Nephron (organoid): Measurements from ENCODE around the gene OR5B12.
"Not testable (repeated sequence)": the region's sequence is repeated elsewhere in the genome, so short reads cannot be mapped to it uniquely, and the experiment has no call there.

Experiments
- H3K27ac Mint-ChIP-seq, 3 experiments: 2 replicates each; pipeline ENCODE4 v1.8.0; 2020; ENCODE audit warnings: mixed read lengths in 3 of 3, mild to moderate bottlenecking in 2 of 3, moderate library complexity in 1 of 3
- H3K27me3 Mint-ChIP-seq: 2 replicates; pipeline ENCODE4 v1.8.0; 2021; ENCODE audit warnings: low read depth, mild to moderate bottlenecking, moderate library complexity, mixed read lengths
- H3K36me3 Mint-ChIP-seq: 2 replicates; pipeline ENCODE4 v1.8.0; 2020; ENCODE audit warnings: low read depth, mixed read lengths
- H3K4me1 Mint-ChIP-seq: 2 replicates; pipeline ENCODE4 v1.8.0; 2020; ENCODE audit warnings: mixed read lengths
- H3K4me3 Mint-ChIP-seq, 3 experiments: 2 replicates each; pipeline ENCODE4 v1.8.0; 2020; ENCODE audit warnings: mild to moderate bottlenecking in 3 of 3, mixed read lengths in 3 of 3, moderate library complexity in 2 of 3
- H3K9me3 Mint-ChIP-seq: 2 replicates; pipeline ENCODE4 v1.8.0; 2020; ENCODE audit warnings: mixed read lengths
- CTCF ChIP-seq, 3 experiments: fragments of 200-600 bp; sonication (generic); IDR thresholded peaks; one replicate each; pipeline ENCODE4 v1.5.0; 2021; ENCODE audit warnings: antibody characterized with exemption in 3 of 3; ENCODE audit not compliant: unreplicated experiment in 3 of 3

The OR5B12 gene

DNA sequence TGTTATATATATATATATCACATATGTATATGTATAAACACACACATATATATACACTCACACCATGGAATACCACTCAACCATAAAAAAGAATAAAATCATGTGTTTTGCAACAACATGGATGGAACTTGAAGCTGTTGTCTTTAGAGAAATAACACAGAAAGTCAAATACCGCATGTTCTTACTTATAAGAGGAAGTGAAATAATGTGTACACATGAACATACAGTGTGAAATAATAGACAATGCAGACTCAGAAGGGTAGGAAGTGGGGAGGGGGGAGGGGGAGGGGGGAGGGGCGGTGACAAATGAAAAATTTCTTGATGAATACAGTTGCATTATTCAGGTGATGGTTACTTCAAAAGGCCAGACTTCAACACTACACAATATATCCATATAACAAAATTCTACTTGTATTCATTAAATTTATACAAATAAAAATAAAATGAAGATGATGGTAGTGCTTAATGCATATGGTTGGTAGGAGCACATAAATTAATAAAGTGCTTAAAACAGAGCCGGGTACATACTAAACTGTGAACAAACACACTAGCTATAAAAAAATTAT lies 8.3 kb downstream of the OR5B12 start:
- Mint-ChIP-seq H3K27ac (no peak overlapping the region), H3K9me3 (no peaks in the 10 kb centered on the region), H3K4me3 (no peak overlapping the region), H3K36me3 (no peaks in the 10 kb centered on the region), H3K27me3 (no peaks in the 10 kb centered on the region), H3K4me1 (no peaks in the 10 kb centered on the region)
- TF ChIP-seq CTCF (IDR thresholded peaks at IDR 0.05; ENCODE audit: unreplicated experiment in 3 of 3): no peak

DNA sequence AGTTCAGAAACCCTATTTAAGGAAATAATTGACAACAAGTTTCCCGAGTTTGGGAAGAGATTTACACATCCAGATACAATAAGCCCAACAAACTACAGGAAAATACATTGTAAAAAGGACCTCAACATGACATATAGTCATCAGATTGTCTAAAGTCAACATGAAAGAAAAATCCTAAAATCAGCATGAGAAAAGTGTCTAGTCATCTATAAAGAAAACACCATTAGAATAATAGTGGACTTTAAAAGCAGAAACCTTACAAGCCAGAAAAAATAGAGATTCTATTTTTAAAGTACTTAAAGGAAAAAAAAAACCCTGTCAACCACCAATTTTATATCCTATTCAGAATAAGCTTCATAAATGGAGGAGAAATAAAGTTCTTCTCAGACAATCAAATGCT lies 12.8 kb downstream of the OR5B12 start:
- H3K36me3 Mint-ChIP-seq: no peaks in the 10 kb centered on the region
- H3K4me1 Mint-ChIP-seq: no peaks in the 10 kb centered on the region
- H3K27ac Mint-ChIP-seq: no peak overlapping the region
- H3K9me3 Mint-ChIP-seq: no peaks in the 10 kb centered on the region
- no peak for TF ChIP-seq CTCF (IDR thresholded peaks at IDR 0.05; ENCODE audit: unreplicated experiment in 3 of 3)
- no peak overlapping the region for H3K4me3 Mint-ChIP-seq
- H3K27me3 Mint-ChIP-seq: no peaks in the 10 kb centered on the region

DNA sequence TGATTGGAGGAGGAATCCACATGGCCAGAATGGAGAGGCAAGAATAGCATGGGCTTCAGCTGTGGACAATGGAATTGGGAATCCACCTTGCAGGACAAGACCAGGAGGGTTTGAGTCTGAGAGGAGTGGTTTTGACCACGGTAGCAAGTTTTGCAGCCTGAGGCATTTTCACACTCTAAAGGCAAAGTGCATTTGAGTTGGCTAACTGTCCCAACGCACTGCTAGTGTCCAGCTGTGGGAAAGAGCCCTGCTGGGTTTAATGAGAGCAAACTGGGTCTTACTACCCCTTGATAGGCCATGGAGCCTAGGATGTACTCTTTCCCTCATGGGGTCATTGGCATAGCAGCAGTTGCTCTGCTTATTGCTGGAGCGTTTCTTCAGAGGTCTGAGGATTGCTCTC lies 14.0 kb downstream of the OR5B12 start, which contains the start of gene OR5B2:
Gene OR5B2 (minus strand): TSS at position 101 of the 400 bp plus-strand sequence. CDS start 4,860 bp downstream, outside the sequence.
- H3K4me3 Mint-ChIP-seq: no peak within 1 kb of the TSS
- H3K4me1 Mint-ChIP-seq: no peaks in the 10 kb centered on the region
- no peak for TF ChIP-seq CTCF (IDR thresholded peaks at IDR 0.05; ENCODE audit: unreplicated experiment in 3 of 3)
- H3K27ac Mint-ChIP-seq: no peak within 1 kb of the TSS
- no peaks in the 10 kb centered on the region for H3K27me3 Mint-ChIP-seq
- H3K9me3 Mint-ChIP-seq: no peaks in the 10 kb centered on the region
- no peaks in the 10 kb centered on the region for H3K36me3 Mint-ChIP-seq

DNA sequence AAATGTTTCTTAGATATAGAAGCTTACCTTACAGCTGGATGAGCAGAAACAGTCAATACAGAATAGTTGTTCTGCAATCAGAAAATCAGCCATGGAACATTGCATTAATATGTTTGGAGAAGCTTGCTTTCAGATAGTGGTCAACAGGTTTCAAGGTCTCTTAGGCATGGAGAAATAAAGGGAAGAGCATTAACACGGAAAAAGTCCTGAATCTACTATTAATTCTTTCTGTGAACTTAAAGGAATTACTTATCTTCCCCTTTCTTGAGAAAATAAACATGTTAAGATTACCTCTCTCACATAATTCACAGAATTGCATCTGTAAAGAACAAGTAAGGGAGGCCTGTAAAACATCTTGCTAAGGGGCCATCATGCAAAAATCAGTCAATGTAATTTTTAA lies 35.3 kb downstream of the OR5B12 start, which contains the start of gene OR5B3:
Gene OR5B3 (minus strand): TSS at position 101 of the 400 bp plus-strand sequence. CDS start 3,465 bp downstream, outside the sequence.
- Mint-ChIP-seq H3K27ac (no peak within 1 kb of the TSS), H3K4me3 (no peak within 1 kb of the TSS), H3K4me1 (no peaks in the 10 kb centered on the region), H3K36me3 (no peaks in the 10 kb centered on the region), H3K27me3 (no peaks in the 10 kb centered on the region), H3K9me3 (peaks cover 15% of the 10 kb centered on the region)
- no peak for TF ChIP-seq CTCF (IDR thresholded peaks at IDR 0.05; ENCODE audit: unreplicated experiment in 3 of 3)

DNA sequence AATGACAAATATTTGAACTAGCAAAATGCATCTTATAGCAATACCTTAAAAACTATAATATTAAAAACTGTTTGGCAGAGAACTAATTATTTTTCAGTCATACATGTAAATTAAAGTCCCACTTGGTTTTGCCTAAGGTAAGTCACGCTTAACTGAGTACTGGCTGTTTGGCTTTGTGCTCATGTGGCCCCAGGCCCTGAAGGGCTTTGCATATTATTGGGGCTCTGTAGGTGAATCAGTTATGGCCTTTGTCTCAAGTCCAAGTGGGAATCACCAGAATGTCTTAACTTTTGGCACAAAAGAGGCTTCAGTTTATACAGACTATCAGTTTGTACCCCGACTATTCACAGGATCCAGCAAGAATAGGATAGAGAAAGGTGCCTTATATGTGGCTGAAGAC lies 42.4 kb downstream of the OR5B12 start:
- H3K9me3 Mint-ChIP-seq, H3K4me1 Mint-ChIP-seq, H3K27me3 Mint-ChIP-seq, H3K27ac Mint-ChIP-seq, H3K36me3 Mint-ChIP-seq, H3K4me3 Mint-ChIP-seq: not testable (repeated sequence)

GRCh38 chr11:58395581-58395980 lies 46.5 kb downstream of the OR5B12 start:
- Mint-ChIP-seq H3K4me1 (no peaks in the 10 kb centered on the region), H3K4me3 (no peak overlapping the region), H3K27ac (no peak overlapping the region), H3K36me3 (no peaks in the 10 kb centered on the region), H3K9me3 (peaks cover 8% of the 10 kb centered on the region), H3K27me3 (no peaks in the 10 kb centered on the region)
- TF ChIP-seq CTCF (IDR thresholded peaks at IDR 0.05; ENCODE audit: unreplicated experiment in 3 of 3): no peak
